ENCODE measurements around the gene HSD17B3. TPM values are rescaled to one million over a fixed set of nuclear protein-coding genes. Genes with fewer than 3 reads are reported as not detected.

The HSD17B3 gene
- total RNA-seq, 4 donors from 2014 or later, result 2.0 to 6.0 (median 2.2) TPM; not detected in 1

DNA sequence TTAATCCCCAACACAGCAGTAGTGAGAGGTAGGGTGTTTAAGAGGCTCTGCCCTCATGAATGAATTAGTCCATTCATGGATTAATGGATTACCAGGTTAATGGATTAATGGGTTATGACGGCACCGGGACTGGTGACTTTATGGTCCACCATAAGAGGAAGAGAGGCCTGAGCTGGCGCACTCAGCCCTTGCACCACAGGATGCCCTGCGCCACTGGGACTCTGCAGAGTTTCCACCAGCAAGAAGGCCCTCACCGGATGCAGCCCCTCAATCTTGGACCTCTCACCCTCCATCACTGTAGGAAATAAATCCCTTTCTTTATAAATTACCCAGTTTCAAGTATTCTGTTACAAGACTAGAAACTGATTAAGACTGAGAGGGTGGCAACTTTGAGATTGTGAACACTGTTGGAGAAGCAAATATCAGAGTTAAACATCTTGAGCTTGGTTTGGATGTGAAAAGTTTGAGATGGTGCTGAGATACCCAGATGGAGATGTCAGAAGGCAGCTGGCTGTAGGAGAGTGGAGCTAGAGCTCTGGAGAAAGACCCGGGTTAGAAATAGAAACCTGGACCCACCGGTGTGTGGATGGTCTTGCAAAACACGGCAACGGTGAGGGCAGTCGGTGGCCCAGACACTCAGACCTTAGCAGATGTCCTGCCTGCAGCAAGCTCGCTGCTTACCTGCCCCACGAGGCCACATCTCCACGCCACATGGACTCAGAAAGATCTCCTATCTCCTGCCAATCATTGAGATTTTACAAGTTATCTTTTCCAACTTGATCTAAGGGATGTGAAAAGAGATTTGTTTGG is 98.8 kb downstream of the HSD17B3 start:
- Histone ChIP-seq H3K4me3 (replicated peaks in 1 of 3) (no peak overlapping the region), H3K4me1 (no peaks in the 10 kb centered on the region), H3K27ac (no peak overlapping the region), H3K27me3 (no peaks in the 10 kb centered on the region), H3K9me3 (no peaks in the 10 kb centered on the region), H3K36me3 (no peaks in the 10 kb centered on the region)
- no peak for DNase-seq
- intact Hi-C loops (cut with DNase I), result no loop called here
- whole genome bisulfite sequencing, 2 donors, result 92 to 98% methylated on average over 13 of the region's 13 CpGs
- TF ChIP-seq POLR2A (IDR thresholded peaks at IDR 0.05), result no peak
- TF ChIP-seq, protein P1, sequence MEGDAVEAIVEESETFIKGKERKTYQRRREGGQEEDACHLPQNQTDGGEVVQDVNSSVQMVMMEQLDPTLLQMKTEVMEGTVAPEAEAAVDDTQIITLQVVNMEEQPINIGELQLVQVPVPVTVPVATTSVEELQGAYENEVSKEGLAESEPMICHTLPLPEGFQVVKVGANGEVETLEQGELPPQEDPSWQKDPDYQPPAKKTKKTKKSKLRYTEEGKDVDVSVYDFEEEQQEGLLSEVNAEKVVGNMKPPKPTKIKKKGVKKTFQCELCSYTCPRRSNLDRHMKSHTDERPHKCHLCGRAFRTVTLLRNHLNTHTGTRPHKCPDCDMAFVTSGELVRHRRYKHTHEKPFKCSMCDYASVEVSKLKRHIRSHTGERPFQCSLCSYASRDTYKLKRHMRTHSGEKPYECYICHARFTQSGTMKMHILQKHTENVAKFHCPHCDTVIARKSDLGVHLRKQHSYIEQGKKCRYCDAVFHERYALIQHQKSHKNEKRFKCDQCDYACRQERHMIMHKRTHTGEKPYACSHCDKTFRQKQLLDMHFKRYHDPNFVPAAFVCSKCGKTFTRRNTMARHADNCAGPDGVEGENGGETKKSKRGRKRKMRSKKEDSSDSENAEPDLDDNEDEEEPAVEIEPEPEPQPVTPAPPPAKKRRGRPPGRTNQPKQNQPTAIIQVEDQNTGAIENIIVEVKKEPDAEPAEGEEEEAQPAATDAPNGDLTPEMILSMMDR (IDR thresholded peaks at IDR 0.05), result no peak

DNA sequence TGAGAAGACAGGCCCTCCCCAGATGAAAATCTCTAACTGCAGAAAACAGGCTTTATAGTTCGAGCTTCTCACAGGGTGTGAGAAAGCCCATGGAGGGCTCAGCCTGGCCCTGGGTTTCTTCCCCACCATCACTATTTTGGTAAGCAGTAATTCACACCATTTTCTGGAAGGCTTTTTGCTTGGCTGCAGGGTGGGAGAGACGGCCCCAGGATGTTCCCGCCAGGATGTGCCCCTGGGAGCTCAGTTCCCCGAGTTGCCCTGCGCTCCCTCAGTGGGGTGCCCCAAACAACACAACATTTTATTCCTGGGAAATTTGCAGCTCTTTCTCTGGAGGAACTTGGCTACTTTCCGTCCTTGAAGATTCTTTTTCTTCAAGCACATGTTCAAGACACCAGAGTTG is 100.8 kb downstream of the HSD17B3 start:
- TF ChIP-seq POLR2A (IDR thresholded peaks at IDR 0.05), result no peak
- TF ChIP-seq, protein P1 (IDR thresholded peaks at IDR 0.05), result no peak
- intact Hi-C loops (cut with DNase I), result no loop called here
- no peaks in the 10 kb centered on the region for H3K9me3 ChIP-seq
- no peaks in the 10 kb centered on the region for H3K4me1 ChIP-seq
- no peak for DNase-seq
- WGBS, 2 donors, result 90 to 93% methylated on average over 5 to 6 of the region's 6 CpGs
- H3K36me3 ChIP-seq, result no peaks in the 10 kb centered on the region
- no peak overlapping the region for H3K27ac ChIP-seq
- H3K27me3 ChIP-seq, result no peaks in the 10 kb centered on the region
- H3K4me3 ChIP-seq (replicated peaks in 1 of 3), result no peak overlapping the region

DNA sequence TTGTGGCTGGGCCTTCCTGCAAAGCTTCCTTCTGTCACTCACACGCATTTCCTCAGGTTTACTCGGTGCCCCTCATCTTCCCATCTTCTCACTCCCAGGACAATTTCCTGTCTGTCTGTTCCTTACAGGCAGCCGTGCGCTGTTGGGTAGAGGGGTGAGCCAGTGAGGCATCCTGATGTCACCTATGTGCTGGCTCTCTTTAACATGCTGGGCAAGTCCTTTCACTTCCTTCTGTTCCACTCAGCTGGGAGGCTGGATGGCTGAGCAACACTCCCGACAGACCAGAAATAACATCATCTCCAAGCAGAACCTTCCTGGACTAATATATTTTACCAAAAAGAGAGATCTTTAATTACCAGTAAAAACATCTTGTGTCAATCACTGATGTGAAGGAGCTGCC is 103.0 kb downstream of the HSD17B3 start:
- no peak overlapping the region for H3K27ac ChIP-seq
- intact Hi-C loops (cut with DNase I), result no loop called here
- no peak for TF ChIP-seq POLR2A (IDR thresholded peaks at IDR 0.05)
- TF ChIP-seq, protein P1 (IDR thresholded peaks at IDR 0.05), result no peak
- 68 to 69% methylated on average over 5 of the region's 5 CpGs for WGBS, 2 donors
- H3K4me1 ChIP-seq, result no peaks in the 10 kb centered on the region
- H3K27me3 ChIP-seq, result no peaks in the 10 kb centered on the region
- no peak for DNase-seq
- H3K9me3 ChIP-seq, result no peaks in the 10 kb centered on the region
- no peaks in the 10 kb centered on the region for H3K36me3 ChIP-seq
- H3K4me3 ChIP-seq (replicated peaks in 1 of 3), result no peak overlapping the region

DNA sequence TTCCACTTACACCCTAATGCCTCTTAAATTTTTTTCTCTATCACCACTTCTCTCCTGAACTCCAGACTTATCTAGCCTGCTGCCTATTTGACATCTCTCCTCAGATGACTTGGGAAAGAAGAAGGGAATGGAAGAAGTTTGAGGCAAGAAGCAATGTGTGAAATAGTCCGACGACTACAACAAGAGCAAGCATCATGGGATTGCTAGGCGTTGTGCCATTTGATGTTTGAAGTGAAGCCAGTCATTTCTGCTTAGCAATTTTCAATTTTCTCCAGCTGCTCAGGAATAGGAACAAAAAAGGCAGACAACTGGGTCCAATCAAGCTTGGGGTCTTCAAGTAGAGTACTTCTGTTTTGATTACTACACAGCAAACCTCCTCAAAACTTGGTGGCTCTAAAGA is 106.4 kb downstream of the HSD17B3 start:
- WGBS, 2 donors, result 72 to 86% methylated on average over 3 of the region's 3 CpGs
- H3K27ac ChIP-seq, result no peak overlapping the region
- no peak for DNase-seq
- no peaks in the 10 kb centered on the region for H3K36me3 ChIP-seq
- H3K27me3 ChIP-seq, result no peaks in the 10 kb centered on the region
- TF ChIP-seq POLR2A (IDR thresholded peaks at IDR 0.05), result no peak
- TF ChIP-seq, protein P1 (IDR thresholded peaks at IDR 0.05), result no peak
- no peak overlapping the region for H3K4me3 ChIP-seq (replicated peaks in 1 of 3)
- H3K9me3 ChIP-seq, result no peaks in the 10 kb centered on the region
- intact Hi-C loops (cut with DNase I), result no loop called here
- H3K4me1 ChIP-seq, result no peaks in the 10 kb centered on the region

DNA sequence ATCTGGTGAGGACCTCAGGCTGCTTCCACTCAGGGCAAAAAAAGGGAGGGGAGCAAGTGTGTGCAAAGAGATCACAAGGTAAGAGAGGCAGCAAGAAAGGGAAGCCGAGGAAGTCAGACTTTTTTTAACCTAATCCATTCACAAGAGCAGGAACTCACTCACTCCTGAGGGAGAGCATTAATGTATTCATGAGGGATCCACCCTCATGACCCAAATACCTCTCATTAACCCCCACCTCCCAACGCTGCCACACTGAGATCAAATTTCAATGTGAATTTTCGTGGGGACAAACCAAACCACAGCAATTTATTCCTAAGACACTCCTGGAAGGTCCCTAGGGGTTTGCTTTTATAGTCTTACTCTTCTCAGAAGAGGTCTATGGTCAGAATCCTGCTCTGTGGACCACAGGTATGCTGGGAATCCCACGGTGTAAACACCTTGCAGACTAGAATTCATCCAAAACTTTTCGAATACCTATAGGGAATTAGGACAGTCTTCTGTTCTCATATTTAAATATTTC is 108.7 kb downstream of the HSD17B3 start:
- Histone ChIP-seq H3K27me3 (no peaks in the 10 kb centered on the region), H3K4me1 (no peaks in the 10 kb centered on the region), H3K9me3 (no peaks in the 10 kb centered on the region), H3K4me3 (replicated peaks in 1 of 3) (no peak overlapping the region), H3K36me3 (no peaks in the 10 kb centered on the region), H3K27ac (no peak overlapping the region)
- DNase-seq, result no peak
- intact Hi-C loops (cut with DNase I), result no loop called here
- WGBS, 2 donors, result 61 to 72% methylated on average over 5 of the region's 5 CpGs
- TF ChIP-seq POLR2A (IDR thresholded peaks at IDR 0.05), result no peak
- TF ChIP-seq, protein P1 (IDR thresholded peaks at IDR 0.05), result no peak

Data from thyroid gland (tissue), 4 donors.